HG03457 (cell line): ENCODE data around the gene CCZ1B.
"Not testable (repeated sequence)": the region's sequence is repeated elsewhere in the genome, so short reads cannot be mapped to it uniquely, and the experiment has no call there.

Experiments used
- ATAC-seq: cut with Tn5 transposase; IDR thresholded peaks from one replicate; pipeline ENCODE4 v1.9.1; 2021; ENCODE audit warnings: moderate number of reproducible peaks; ENCODE audit not compliant: unreplicated experiment

Gene CCZ1B

GRCh38 chr7:6749335-6749734 is 76.7 kb downstream of the CCZ1B start:
- ATAC-seq, result not testable (repeated sequence)
